Adipocyte (in vitro differentiated cells): ENCODE measurements around the gene PIP4P1.

Experiments
- DNase-seq: peaks from one replicate; pipeline ENCODE4 v3.0.0-alpha.2; 2015; ENCODE audit warnings: low read depth
- H3K27me3 ChIP-seq: replicated peaks from 2 replicates; pipeline ENCODE4 v1.7.0; 2013; ENCODE audit warnings: mild to moderate bottlenecking, low read length, moderate library complexity; ENCODE audit not compliant: control insufficient read depth, insufficient read depth
- H3K36me3 ChIP-seq: 2 replicates; pipeline ENCODE4 v1.7.0; 2013; ENCODE audit warnings: low read length, mild to moderate bottlenecking, moderate library complexity; ENCODE audit not compliant: control insufficient read depth, insufficient read depth, severe bottlenecking
- H3K4me1 ChIP-seq: 2 replicates; pipeline ENCODE4 v1.7.0; 2013; ENCODE audit warnings: mild to moderate bottlenecking, low read length, moderate library complexity; ENCODE audit not compliant: control insufficient read depth, insufficient read depth
- H3K4me3 ChIP-seq: 2 replicates; pipeline ENCODE4 v1.7.0; 2013; ENCODE audit warnings: mild to moderate bottlenecking, low read length, moderate library complexity
- H3K9ac ChIP-seq: 2 replicates; pipeline ENCODE4 v1.7.0; 2013; ENCODE audit warnings: mild to moderate bottlenecking, low read length, moderate library complexity
- H3K9me3 ChIP-seq: 2 replicates; pipeline ENCODE4 v1.7.0; 2013; ENCODE audit warnings: mild to moderate bottlenecking, low read length, moderate library complexity; ENCODE audit not compliant: control insufficient read depth

The PIP4P1 gene

GRCh38 chr14:20417250-20418186 is 43.7 kb downstream of the PIP4P1 start:
- Histone ChIP-seq H3K4me1 (peaks cover 25% of the 10 kb centered on the region), H3K27me3 (no peaks in the 10 kb centered on the region), H3K36me3 (no peaks in the 10 kb centered on the region), H3K4me3 (no peak overlapping the region), H3K9ac (no peak overlapping the region), H3K9me3 (no peaks in the 10 kb centered on the region)
- DNase-seq: no peak

GRCh38 chr14:20416223-20416622 is 45.0 kb downstream of the PIP4P1 start:
- Histone ChIP-seq H3K36me3 (no peaks in the 10 kb centered on the region), H3K4me3 (no peak overlapping the region), H3K9me3 (no peaks in the 10 kb centered on the region), H3K4me1 (peaks cover 27% of the 10 kb centered on the region), H3K27me3 (no peaks in the 10 kb centered on the region), H3K9ac (peak overlapping the region; percentile 26)
- DNase-seq: no peak

GRCh38 chr14:20415782-20416206 is 45.4 kb downstream of the PIP4P1 start:
- Histone ChIP-seq H3K27me3 (no peaks in the 10 kb centered on the region), H3K9me3 (no peaks in the 10 kb centered on the region), H3K4me3 (no peak overlapping the region), H3K36me3 (no peaks in the 10 kb centered on the region), H3K4me1 (peaks cover 27% of the 10 kb centered on the region), H3K9ac (peak overlapping the region; percentile 26)
- peak; percentile 79 for DNase-seq

DNA sequence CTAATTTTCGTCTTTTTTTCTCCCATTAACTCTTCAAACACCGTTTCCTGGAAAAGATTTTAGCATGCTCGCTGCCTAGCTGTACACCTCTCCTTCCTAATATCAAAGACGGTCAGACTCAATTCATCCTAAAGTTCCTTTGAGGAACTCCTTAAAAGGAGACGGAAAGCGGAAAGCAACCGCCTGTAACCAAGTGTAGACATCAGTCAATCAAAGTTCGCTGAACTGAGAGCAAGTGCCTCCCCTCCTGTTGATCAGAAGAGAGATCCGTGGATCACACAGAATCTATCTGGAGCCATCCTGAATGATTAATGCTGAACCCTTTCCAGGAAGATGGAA is 47.5 kb downstream of the PIP4P1 start:
- DNase-seq: peak; percentile 45
- no peaks in the 10 kb centered on the region for H3K9me3 ChIP-seq
- H3K4me1 ChIP-seq: peaks cover 24% of the 10 kb centered on the region
- H3K27me3 ChIP-seq: no peaks in the 10 kb centered on the region
- peak overlapping the region; percentile 91 for H3K4me3 ChIP-seq
- peak overlapping the region; percentile 98 for H3K9ac ChIP-seq
- H3K36me3 ChIP-seq: no peaks in the 10 kb centered on the region

- peak within 1 kb of the TSS; percentile 98 for H3K9ac ChIP-seq
- H3K9me3 ChIP-seq: no peaks in the 10 kb centered on the region
- H3K27me3 ChIP-seq: no peaks in the 10 kb centered on the region
- peak within 1 kb of the TSS; percentile 91 for H3K4me3 ChIP-seq
- peaks cover 4% of the 10 kb centered on the region for H3K36me3 ChIP-seq
- peaks cover 20% of the 10 kb centered on the region for H3K4me1 ChIP-seq
- DNase-seq: peak; percentile 95
These were observed 48.1 kb downstream of the PIP4P1 start, which contains the start of gene TEP1 for GRCh38 chr14:20412876-20413743. TEP1 (minus strand) TSS chr14:20413501; CDS start chr14:20408439, 5,062 bp downstream.

GRCh38 chr14:20412411-20412810 is 48.8 kb downstream of the PIP4P1 start:
- no peaks in the 10 kb centered on the region for H3K27me3 ChIP-seq
- H3K9ac ChIP-seq: peak overlapping the region; percentile 98
- peak overlapping the region; percentile 91 for H3K4me3 ChIP-seq
- peaks cover 11% of the 10 kb centered on the region for H3K36me3 ChIP-seq
- peaks cover 20% of the 10 kb centered on the region for H3K4me1 ChIP-seq
- DNase-seq: peak; percentile 50
- no peaks in the 10 kb centered on the region for H3K9me3 ChIP-seq

DNA sequence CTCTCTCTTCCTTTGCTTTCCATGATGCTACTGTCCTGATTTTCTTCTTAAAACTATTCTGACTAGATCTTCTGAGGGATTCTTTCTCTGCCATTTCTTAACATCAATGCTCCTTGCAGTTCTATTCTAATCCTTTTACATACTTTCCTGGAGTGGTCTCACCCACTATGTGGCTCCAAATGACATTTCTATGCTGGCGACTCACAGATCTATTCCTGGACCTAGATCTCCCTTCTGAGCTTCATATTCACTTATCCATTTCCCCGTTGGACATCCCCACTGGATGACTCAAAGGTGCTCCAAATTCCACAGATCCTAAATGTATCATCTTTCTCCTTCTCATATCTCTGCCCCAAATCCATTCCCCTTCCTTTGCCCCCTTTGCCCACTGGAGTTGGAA is 52.0 kb downstream of the PIP4P1 start:
- Histone ChIP-seq H3K27me3 (no peaks in the 10 kb centered on the region), H3K9ac (no peak overlapping the region), H3K4me1 (peaks cover 18% of the 10 kb centered on the region), H3K9me3 (no peaks in the 10 kb centered on the region), H3K4me3 (no peak overlapping the region), H3K36me3 (peaks cover 39% of the 10 kb centered on the region)
- peak; percentile 14 for DNase-seq
